ENCODE data around the gene CEMIP2.

Gene CEMIP2

GRCh38 chr9:71752352-71752751 is 16.0 kb downstream of the CEMIP2 start:
- Histone ChIP-seq H2AFZ (no peak overlapping the region), H3K27ac (no peak overlapping the region)

DNA sequence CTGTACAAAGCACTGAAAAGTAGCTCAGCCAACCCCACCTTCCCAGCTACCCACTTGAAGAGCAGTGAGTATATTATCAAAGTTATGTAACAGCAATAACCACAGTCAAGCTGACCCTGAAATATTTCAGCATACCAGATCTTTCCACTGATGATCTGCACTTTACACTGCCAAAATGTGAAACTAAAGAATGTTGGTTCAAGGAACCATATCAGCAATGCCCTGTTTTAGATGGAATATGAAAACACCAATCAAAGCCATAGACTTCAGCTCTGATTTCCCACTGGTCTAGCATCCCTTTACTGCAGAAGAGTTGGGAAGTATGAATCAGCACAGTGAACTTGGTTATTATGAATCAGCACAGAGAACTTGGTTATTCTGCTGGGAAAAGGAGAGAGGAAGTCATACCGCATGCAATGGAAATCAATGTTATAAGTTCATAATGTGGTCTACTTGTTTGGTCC is 20.0 kb downstream of the CEMIP2 start:
- Histone ChIP-seq H3K4me2 (ENCODE audit: low read length) (no peak overlapping the region), H3K9ac (no peak overlapping the region), H3K79me2 (peaks cover 7% of the 10 kb centered on the region), H3K4me3 (ENCODE audit: low read depth, low read length) (no peak overlapping the region), H3K4me1 (peaks cover 4% of the 10 kb centered on the region), H3K27ac (no peak overlapping the region), H3K9me3 (ENCODE audit: control insufficient read depth, low read length) (no peaks in the 10 kb centered on the region), H3K36me3 (ENCODE audit: control insufficient read depth, insufficient read depth, low read length) (no peaks in the 10 kb centered on the region), H2AFZ (no peak overlapping the region), H3K27me3 (ENCODE audit: control insufficient read depth, insufficient read depth, low read length) (no peaks in the 10 kb centered on the region)
- TF ChIP-seq CTCF (IDR thresholded peaks at IDR 0.05): no peak

More at GRCh38 chr9:71752352-71752751, 16.0 kb downstream of the CEMIP2 start:
- Histone ChIP-seq H3K9me3 (ENCODE audit: control insufficient read depth, low read length) (no peaks in the 10 kb centered on the region), H3K4me3 (ENCODE audit: low read depth, low read length) (no peak overlapping the region), H3K27me3 (ENCODE audit: control insufficient read depth, insufficient read depth, low read length) (no peaks in the 10 kb centered on the region), H3K4me2 (ENCODE audit: low read length) (no peak overlapping the region), H3K4me1 (peaks cover 6% of the 10 kb centered on the region), H3K79me2 (peaks cover 11% of the 10 kb centered on the region), H3K9ac (no peak overlapping the region), H3K36me3 (ENCODE audit: control insufficient read depth, insufficient read depth, low read length) (no peaks in the 10 kb centered on the region)
- TF ChIP-seq CTCF (IDR thresholded peaks at IDR 0.05): no peak

GRCh38 chr9:71747576-71747975 is 20.7 kb downstream of the CEMIP2 start:
- Histone ChIP-seq H3K36me3 (ENCODE audit: control insufficient read depth, insufficient read depth, low read length) (no peaks in the 10 kb centered on the region), H3K9ac (no peak overlapping the region), H3K4me3 (ENCODE audit: low read depth, low read length) (no peak overlapping the region), H3K79me2 (peaks cover 4% of the 10 kb centered on the region), H3K27ac (no peak overlapping the region), H3K9me3 (ENCODE audit: control insufficient read depth, low read length) (no peaks in the 10 kb centered on the region), H3K27me3 (ENCODE audit: control insufficient read depth, insufficient read depth, low read length) (no peaks in the 10 kb centered on the region), H3K4me1 (peaks cover 4% of the 10 kb centered on the region), H3K4me2 (ENCODE audit: low read length) (no peak overlapping the region), H2AFZ (no peak overlapping the region)
- TF ChIP-seq CTCF (IDR thresholded peaks at IDR 0.05): no peak

DNA sequence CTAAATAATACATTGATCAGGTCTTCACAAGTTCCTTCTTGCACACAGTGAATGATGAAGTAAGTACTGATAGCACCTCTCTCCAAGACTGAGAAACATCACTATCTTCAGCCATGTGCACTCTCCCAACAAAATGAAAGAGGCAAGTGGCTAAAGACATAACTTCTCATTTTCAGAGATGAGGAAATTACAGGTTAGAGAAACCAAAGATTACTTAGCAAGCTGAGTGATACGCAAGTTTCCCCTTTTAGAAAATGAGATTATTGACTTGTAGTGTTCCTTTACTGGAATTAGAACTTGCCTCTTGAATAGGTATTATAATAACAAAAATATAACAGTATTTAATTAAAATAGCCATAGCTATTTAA is 21.6 kb downstream of the CEMIP2 start:
- H3K4me1 ChIP-seq: peaks cover 7% of the 10 kb centered on the region
- no peak overlapping the region for H3K9ac ChIP-seq
- no peak overlapping the region for H3K4me3 ChIP-seq (ENCODE audit: low read depth, low read length)
- no peak overlapping the region for H3K27ac ChIP-seq
- H2AFZ ChIP-seq: no peak overlapping the region
- no peaks in the 10 kb centered on the region for H3K36me3 ChIP-seq (ENCODE audit: control insufficient read depth, insufficient read depth, low read length)
- H3K79me2 ChIP-seq: peaks cover 4% of the 10 kb centered on the region
- no peak overlapping the region for H3K4me2 ChIP-seq (ENCODE audit: low read length)
- no peaks in the 10 kb centered on the region for H3K9me3 ChIP-seq (ENCODE audit: control insufficient read depth, low read length)
- H3K27me3 ChIP-seq (ENCODE audit: control insufficient read depth, insufficient read depth, low read length): no peaks in the 10 kb centered on the region
- TF ChIP-seq CTCF (IDR thresholded peaks at IDR 0.05): no peak

GRCh38 chr9:71746023-71746757 is 22.1 kb downstream of the CEMIP2 start:
- H3K36me3 ChIP-seq (ENCODE audit: control insufficient read depth, insufficient read depth, low read length): no peaks in the 10 kb centered on the region
- H3K27ac ChIP-seq: no peak overlapping the region
- H3K4me2 ChIP-seq (ENCODE audit: low read length): no peak overlapping the region
- H3K4me3 ChIP-seq (ENCODE audit: low read depth, low read length): no peak overlapping the region
- H3K4me1 ChIP-seq: peaks cover 7% of the 10 kb centered on the region
- TF ChIP-seq CTCF (IDR thresholded peaks at IDR 0.05): no peak
- no peaks in the 10 kb centered on the region for H3K27me3 ChIP-seq (ENCODE audit: control insufficient read depth, insufficient read depth, low read length)
- H2AFZ ChIP-seq: no peak overlapping the region
- no peaks in the 10 kb centered on the region for H3K9me3 ChIP-seq (ENCODE audit: control insufficient read depth, low read length)
- peaks cover 2% of the 10 kb centered on the region for H3K79me2 ChIP-seq
- H3K9ac ChIP-seq: no peak overlapping the region

All from parathyroid adenoma (tissue), 2 donors.